ENCODE measurements around the gene RASL12.
"Not testable (repeated sequence)": the region's sequence is repeated elsewhere in the genome, so short reads cannot be mapped to it uniquely, and the experiment has no call there.

The RASL12 gene

GRCh38 chr15:65067645-65068402 lies at the start of gene RASL12:
TSS of gene RASL12 (minus strand) at chr15:65067991. CDS start at chr15:65067835, 156 bp downstream.
- in situ Hi-C loops (cut with HindIII; ENCODE audit: low sequenced_read_pairs): no loop called here

- in situ Hi-C loops (cut with HindIII; ENCODE audit: low sequenced_read_pairs): no loop called here
These were observed 47.8 kb upstream of the RASL12 start for GRCh38 chr15:65115542-65115941.

- in situ Hi-C loops (cut with HindIII; ENCODE audit: low sequenced_read_pairs): no loop called here
These were observed 47.3 kb upstream of the RASL12 start, which contains the start of gene UBAP1L for GRCh38 chr15:65115086-65115485. TSS of gene UBAP1L (minus strand) at chr15:65115200. CDS start at chr15:65106215, 8,985 bp downstream.

- in situ Hi-C loops (cut with HindIII; ENCODE audit: low sequenced_read_pairs): loop anchor here (5.0 kb wide), 1 partner anchor 37 kb away; no protein-coding TSS in a partner anchor
These were observed 43.0 kb upstream of the RASL12 start for GRCh38 chr15:65110676-65111292.

GRCh38 chr15:65106011-65106590 lies 38.3 kb upstream of the RASL12 start:
- in situ Hi-C loops (cut with HindIII; ENCODE audit: low sequenced_read_pairs): no loop called here

GRCh38 chr15:65105038-65105437 lies 37.2 kb upstream of the RASL12 start:
- in situ Hi-C loops (cut with HindIII; ENCODE audit: low sequenced_read_pairs): no loop called here

GRCh38 chr15:65102912-65103311 lies 35.1 kb upstream of the RASL12 start:
- in situ Hi-C loops (cut with HindIII; ENCODE audit: low sequenced_read_pairs): loop anchor here (5.0 kb wide), 1 partner anchor 51 kb away; no protein-coding TSS in a partner anchor

- in situ Hi-C loops (cut with HindIII; ENCODE audit: low sequenced_read_pairs): loop anchor here (5.0 kb wide), 1 partner anchor 50 kb away; no protein-coding TSS in a partner anchor
These were observed 34.3 kb upstream of the RASL12 start for GRCh38 chr15:65101891-65102708.

GRCh38 chr15:65101411-65101890 lies 33.7 kb upstream of the RASL12 start:
- in situ Hi-C loops (cut with HindIII; ENCODE audit: low sequenced_read_pairs): loop anchor here (5.0 kb wide), 1 partner anchor 49 kb away; no protein-coding TSS in a partner anchor

GRCh38 chr15:65100442-65100841 lies 32.7 kb upstream of the RASL12 start:
- in situ Hi-C loops (cut with HindIII; ENCODE audit: low sequenced_read_pairs): loop anchor here (5.0 kb wide), 1 partner anchor 48 kb away; no protein-coding TSS in a partner anchor

- in situ Hi-C loops (cut with HindIII; ENCODE audit: low sequenced_read_pairs): loop anchor here (5.0 kb wide), 1 partner anchor 48 kb away; no protein-coding TSS in a partner anchor
These were observed 32.0 kb upstream of the RASL12 start for GRCh38 chr15:65099801-65100200.

GRCh38 chr15:65099336-65099735 lies 31.5 kb upstream of the RASL12 start:
- in situ Hi-C loops (cut with HindIII; ENCODE audit: low sequenced_read_pairs): no loop called here

GRCh38 chr15:65097651-65098263 lies 30.0 kb upstream of the RASL12 start:
- in situ Hi-C loops (cut with HindIII; ENCODE audit: low sequenced_read_pairs): no loop called here

GRCh38 chr15:65096481-65097385 lies 28.9 kb upstream of the RASL12 start:
- in situ Hi-C loops (cut with HindIII; ENCODE audit: low sequenced_read_pairs): no loop called here

GRCh38 chr15:65095747-65096104 lies 27.9 kb upstream of the RASL12 start:
- in situ Hi-C loops (cut with HindIII; ENCODE audit: low sequenced_read_pairs): no loop called here

- in situ Hi-C loops (cut with HindIII; ENCODE audit: low sequenced_read_pairs): no loop called here
These were observed 27.4 kb upstream of the RASL12 start for GRCh38 chr15:65095011-65095746.

- in situ Hi-C loops (cut with HindIII; ENCODE audit: low sequenced_read_pairs): no loop called here
These were observed 26.7 kb upstream of the RASL12 start for GRCh38 chr15:65094294-65094995.

GRCh38 chr15:65093793-65094170 lies 26.0 kb upstream of the RASL12 start:
- in situ Hi-C loops (cut with HindIII; ENCODE audit: low sequenced_read_pairs): not testable (repeated sequence)

All from endothelial cell of hepatic sinusoid (primary cell).